Panc1 (cell line): ENCODE measurements around the gene TSC2. TPM values are rescaled to one million over a fixed set of nuclear protein-coding genes. Genes with fewer than 3 reads are reported as not detected.

Source experiments
- ATAC-seq: fragments of 200-7000 bp; cut with Tn5 transposase; 2 replicates; pipeline ENCODE4 v1.9.1; 2020; ENCODE audit warnings: mild to moderate bottlenecking, moderate library complexity
- BruUV-seq: library from RNA; stranded (reverse); fragments of 400-500 nt; replicated peaks from 2 replicates; lab custom pipeline; 2021; lab: Mats Ljungman, UMichigan
- CTCF ChIA-PET: fragments of 300-600 bp; sonication (Branson Sonifier 250); formaldehyde crosslinking; loops from one replicate; lab custom pipeline; 2022; ENCODE audit warnings: antibody characterized with exemption; lab: Charles Lee
- POLR2A ChIA-PET: fragments of 300-600 bp; sonication (Branson Sonifier 250); formaldehyde crosslinking; loops from one replicate; lab custom pipeline; 2022; ENCODE audit warnings: antibody characterized with exemption; lab: Charles Lee
- DNase-seq: peaks from one replicate; pipeline ENCODE4 v3.0.0-alpha.2; 2010; ENCODE audit warnings: low read depth, low spot score
- H3K27ac ChIP-seq: 2 replicates; pipeline ENCODE4 v1.5.1; 2011; ENCODE audit warnings: mild to moderate bottlenecking, low read length, inconsistent platforms
- H3K27me3 ChIP-seq: fragments of 200-500 bp; sonication (Bioruptor generic); 2 replicates; pipeline ENCODE4 v1.6.0; 2014; ENCODE audit warnings: low read length, inconsistent platforms; ENCODE audit not compliant: control insufficient read depth, insufficient read depth
- H3K36me3 ChIP-seq: fragments of 200-500 bp; sonication (Bioruptor generic); 2 replicates; pipeline ENCODE4 v1.5.1; 2014; ENCODE audit warnings: inconsistent platforms, mild to moderate bottlenecking, low read length, moderate library complexity; ENCODE audit not compliant: control insufficient read depth, insufficient read depth
- H3K4me1 ChIP-seq: 2 replicates; pipeline ENCODE4 v1.5.1; 2011; ENCODE audit warnings: inconsistent platforms, mild to moderate bottlenecking, low read length, moderate library complexity; ENCODE audit not compliant: control insufficient read depth, insufficient read depth
- H3K4me3 ChIP-seq, 2 experiments: 2 replicates each; pipeline ENCODE4 v1.5.1; 2011 to 2012; ENCODE audit warnings: low read depth in 2 of 2, low read length in 2 of 2, mild to moderate bottlenecking in 2 of 2, inconsistent platforms in 1 of 2, moderate library complexity in 1 of 2
- H3K9me3 ChIP-seq: fragments of 200-500 bp; sonication (Bioruptor generic); 2 replicates; pipeline ENCODE4 v1.5.1; 2014; ENCODE audit warnings: low read depth, mild to moderate bottlenecking, inconsistent platforms, low read length, moderate library complexity; ENCODE audit not compliant: control insufficient read depth, insufficient read depth
- CTCF ChIP-seq: fragments of 450-650 bp; IDR thresholded peaks from 2 replicates; pipeline ENCODE4 v1.5.1; 2017; ENCODE audit warnings: mild to moderate bottlenecking
- POLR2AphosphoS5 ChIP-seq: IDR thresholded peaks from 2 replicates; pipeline ENCODE4 v1.6.1; 2012; ENCODE audit warnings: mild to moderate bottlenecking, low read depth, low read length, moderate library complexity
- REST ChIP-seq, 2 experiments: IDR thresholded peaks; 2 replicates each; pipeline ENCODE4 v1.6.1; 2011 to 2012; ENCODE audit warnings: low read depth in 2 of 2, control low read depth in 1 of 2, low read length in 1 of 2, mild to moderate bottlenecking in 1 of 2, moderate library complexity in 1 of 2; ENCODE audit not compliant: insufficient read depth in 1 of 2
- SIN3A ChIP-seq: IDR thresholded peaks from 2 replicates; pipeline ENCODE4 v1.6.1; 2012; ENCODE audit warnings: low read depth, mild to moderate bottlenecking, low read length, moderate library complexity, borderline replicate concordance; ENCODE audit not compliant: insufficient read depth
- TCF7L2 ChIP-seq: IDR thresholded peaks from 2 replicates; pipeline ENCODE4 v1.6.1; 2011; ENCODE audit warnings: mild to moderate bottlenecking, low read depth, low read length, inconsistent platforms
- in situ Hi-C: cut with HindIII; loops from 2 replicates; pipeline ENCODE4 v1.10.0; 2016; ENCODE audit warnings: low sequenced_read_pairs, low pct_unique_long_range_greater_than_20kb
- intact Hi-C: fragments of 100-400 bp; cut with micrococcal nuclease; formaldehyde crosslinking; loops from one replicate; pipeline ENCODE4 v1.10.0; 2022; ENCODE audit not compliant: unreplicated experiment
- total RNA-seq: library from RNA; stranded (reverse); gene quantifications from one replicate; pipeline ENCODE4 v1.2.1, GENCODE V29; 2021; ENCODE audit not compliant: unreplicated experiment

The TSC2 gene
- total RNA-seq, 1 experiment from 2014 or later, result 115 TPM

GRCh38 chr16:2061023-2061422 lies 13.2 kb downstream of the TSC2 start:
- ChIA-PET CTCF (no interaction called here), POLR2A (no interaction called here)
- H3K27me3 ChIP-seq, result no peaks in the 10 kb centered on the region
- intact Hi-C loops (no loop called here), in situ Hi-C loops (no loop called here)
- no peak for ATAC-seq
- H3K4me3 ChIP-seq, result no peak overlapping the region
- TF ChIP-seq SIN3A, result no peak
- BruUV-seq, result no TSS peak
- DNase-seq, result no peak
- no peaks in the 10 kb centered on the region for H3K4me1 ChIP-seq
- no peak overlapping the region for H3K27ac ChIP-seq
- H3K36me3 ChIP-seq, result no peaks in the 10 kb centered on the region
- no peaks in the 10 kb centered on the region for H3K9me3 ChIP-seq

DNA sequence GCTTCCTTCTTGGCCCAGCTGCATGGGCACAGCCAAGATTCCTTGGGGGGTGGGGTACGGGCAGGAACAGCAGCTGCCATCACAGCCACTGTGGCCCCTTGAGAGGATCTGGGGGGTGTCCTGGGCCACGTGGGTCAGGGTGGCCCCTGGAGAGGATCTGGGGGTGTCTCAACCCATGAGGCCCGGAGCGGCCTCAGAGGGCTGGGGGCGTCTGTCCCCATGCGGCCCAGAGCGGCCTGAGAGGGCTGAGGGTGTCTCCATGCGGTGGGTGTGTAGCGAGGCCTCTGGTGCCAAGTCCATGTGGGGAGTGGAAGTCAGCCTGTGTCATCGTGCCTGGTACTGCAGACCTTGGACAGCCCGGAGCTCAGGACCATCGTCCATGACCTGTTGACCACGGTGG lies 13.7 kb downstream of the TSC2 start:
- TF ChIP-seq TCF7L2, result no peak
- no peak for ATAC-seq
- intact Hi-C loops, result no loop called here

GRCh38 chr16:2062801-2063200 lies 15.0 kb downstream of the TSC2 start:
- Histone ChIP-seq H3K36me3 (no peaks in the 10 kb centered on the region; the same call in 1 of the 2 replicates), H3K27ac (no peak overlapping the region), H3K4me3 (no peak overlapping the region), H3K27me3 (no peaks in the 10 kb centered on the region), H3K9me3 (no peaks in the 10 kb centered on the region), H3K4me1 (no peaks in the 10 kb centered on the region)
- DNase-seq (no peak), ATAC-seq (no peak)
- POLR2A ChIA-PET, result no interaction called here
- in situ Hi-C loops (no loop called here), intact Hi-C loops (no loop called here)
- CTCF ChIA-PET, result no interaction called here
- TF ChIP-seq CTCF (no peak), TCF7L2 (no peak), POLR2AphosphoS5 (no peak), SIN3A (no peak), REST (IDR thresholded peaks at IDR 0.05; ENCODE audit: insufficient read depth in 1 of 2, low read depth in 2 of 2, low read length in 1 of 2) (no peak)
- BruUV-seq, result no TSS peak

More for the DNA sequence above, 13.7 kb downstream of the TSC2 start:
- H3K36me3 ChIP-seq, result no peaks in the 10 kb centered on the region; the same call in 1 of the 2 replicates
- no peaks in the 10 kb centered on the region for H3K27me3 ChIP-seq
- in situ Hi-C loops, result no loop called here
- DNase-seq, result no peak
- H3K4me3 ChIP-seq, result no peak overlapping the region
- H3K4me1 ChIP-seq, result no peaks in the 10 kb centered on the region
- H3K27ac ChIP-seq, result no peak overlapping the region
- ChIA-PET POLR2A (no interaction called here), CTCF (no interaction called here)
- TSS peak; percentile 50 for BruUV-seq
- no peaks in the 10 kb centered on the region for H3K9me3 ChIP-seq
